Measurements from ENCODE around the gene FASTK. TPM values are rescaled to one million over a fixed set of nuclear protein-coding genes. Genes with fewer than 3 reads are reported as not detected.

FASTK gene
- total RNA-seq, 1 donor from 2014 or later: 22.4 TPM

DNA sequence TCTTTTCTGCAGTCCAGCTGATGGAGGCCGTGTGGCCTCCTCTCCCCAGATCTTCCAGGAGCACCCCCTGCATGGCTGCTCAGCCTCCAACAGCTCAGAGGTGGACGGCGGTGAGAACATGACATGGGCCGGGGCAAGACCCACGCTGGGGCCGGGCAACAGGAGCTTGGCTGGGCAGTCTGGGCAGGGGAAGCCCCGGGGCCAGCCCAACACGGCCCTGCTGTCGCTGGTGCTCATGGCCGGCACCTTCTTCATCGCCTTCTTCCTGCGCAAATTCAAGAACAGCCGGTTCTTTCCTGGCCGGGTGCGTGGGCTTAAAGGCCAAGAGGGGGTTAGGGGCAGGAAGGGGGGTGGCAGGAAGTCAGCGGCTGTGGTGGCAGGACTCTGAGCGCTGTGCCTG is 6.6 kb downstream of the FASTK start:
- Histone ChIP-seq H3K9ac (no peak overlapping the region), H3K9me3 (ENCODE audit: low read depth) (no peaks in the 10 kb centered on the region), H3K79me2 (ENCODE audit: low read depth) (peaks cover 2% of the 10 kb centered on the region), H2AFZ (replicated peaks) (no peak overlapping the region), H3K4me1 (peaks cover 4% of the 10 kb centered on the region), H3K36me3 (no peaks in the 10 kb centered on the region), H3F3A (ENCODE audit: low read depth) (peaks cover 17% of the 10 kb centered on the region), H4K20me1 (ENCODE audit: low read depth) (peaks cover 13% of the 10 kb centered on the region), H3K27me3 (no peaks in the 10 kb centered on the region), H3K27ac (no peak overlapping the region), H3K4me3 (no peak overlapping the region), H3K4me2 (no peak overlapping the region)
- Mint-ChIP-seq H3K36me3 (peaks cover 11% of the 10 kb centered on the region), H3K4me1 (peaks cover 10% of the 10 kb centered on the region), H3K4me3 (no peak overlapping the region), H3K9me3 (no peaks in the 10 kb centered on the region), H3K27ac (no peak overlapping the region), H3K27me3 (ENCODE audit: insufficient read depth, low read depth) (peaks cover 8% of the 10 kb centered on the region)
- DNase-seq (ENCODE audit: low spot score): no peak
- TF ChIP-seq EZH2 (IDR thresholded peaks at IDR 0.05): no peak
- TF ChIP-seq EZH2phosphoT487 (IDR thresholded peaks at IDR 0.05): no peak
- TF ChIP-seq, protein P1, sequence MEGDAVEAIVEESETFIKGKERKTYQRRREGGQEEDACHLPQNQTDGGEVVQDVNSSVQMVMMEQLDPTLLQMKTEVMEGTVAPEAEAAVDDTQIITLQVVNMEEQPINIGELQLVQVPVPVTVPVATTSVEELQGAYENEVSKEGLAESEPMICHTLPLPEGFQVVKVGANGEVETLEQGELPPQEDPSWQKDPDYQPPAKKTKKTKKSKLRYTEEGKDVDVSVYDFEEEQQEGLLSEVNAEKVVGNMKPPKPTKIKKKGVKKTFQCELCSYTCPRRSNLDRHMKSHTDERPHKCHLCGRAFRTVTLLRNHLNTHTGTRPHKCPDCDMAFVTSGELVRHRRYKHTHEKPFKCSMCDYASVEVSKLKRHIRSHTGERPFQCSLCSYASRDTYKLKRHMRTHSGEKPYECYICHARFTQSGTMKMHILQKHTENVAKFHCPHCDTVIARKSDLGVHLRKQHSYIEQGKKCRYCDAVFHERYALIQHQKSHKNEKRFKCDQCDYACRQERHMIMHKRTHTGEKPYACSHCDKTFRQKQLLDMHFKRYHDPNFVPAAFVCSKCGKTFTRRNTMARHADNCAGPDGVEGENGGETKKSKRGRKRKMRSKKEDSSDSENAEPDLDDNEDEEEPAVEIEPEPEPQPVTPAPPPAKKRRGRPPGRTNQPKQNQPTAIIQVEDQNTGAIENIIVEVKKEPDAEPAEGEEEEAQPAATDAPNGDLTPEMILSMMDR (IDR thresholded peaks at IDR 0.05): no peak

GRCh38 chr7:151071032-151071866 is 9.4 kb downstream of the FASTK start:
- Histone ChIP-seq H3K4me2 (no peak overlapping the region), H3K9me3 (ENCODE audit: low read depth) (no peaks in the 10 kb centered on the region), H3K4me3 (no peak overlapping the region), H4K20me1 (ENCODE audit: low read depth) (no peaks in the 10 kb centered on the region), H3K36me3 (no peaks in the 10 kb centered on the region), H3K27ac (no peak overlapping the region), H3K4me1 (no peaks in the 10 kb centered on the region), H2AFZ (replicated peaks) (no peak overlapping the region), H3K27me3 (no peaks in the 10 kb centered on the region), H3K79me2 (ENCODE audit: low read depth) (no peaks in the 10 kb centered on the region), H3F3A (ENCODE audit: low read depth) (no peaks in the 10 kb centered on the region), H3K9ac (no peak overlapping the region)
- no peak overlapping the region for H3K27ac Mint-ChIP-seq
- TF ChIP-seq EZH2phosphoT487 (IDR thresholded peaks at IDR 0.05): no peak
- no peak for TF ChIP-seq EZH2 (IDR thresholded peaks at IDR 0.05)
- TF ChIP-seq, protein P1 (IDR thresholded peaks at IDR 0.05): no peak
- H3K4me1 Mint-ChIP-seq: peaks cover 2% of the 10 kb centered on the region
- no peaks in the 10 kb centered on the region for H3K9me3 Mint-ChIP-seq
- peaks cover 14% of the 10 kb centered on the region for H3K36me3 Mint-ChIP-seq
- no peak overlapping the region for H3K4me3 Mint-ChIP-seq
- peaks cover 8% of the 10 kb centered on the region for H3K27me3 Mint-ChIP-seq (ENCODE audit: insufficient read depth, low read depth)
- DNase-seq (ENCODE audit: low spot score): no peak

DNA sequence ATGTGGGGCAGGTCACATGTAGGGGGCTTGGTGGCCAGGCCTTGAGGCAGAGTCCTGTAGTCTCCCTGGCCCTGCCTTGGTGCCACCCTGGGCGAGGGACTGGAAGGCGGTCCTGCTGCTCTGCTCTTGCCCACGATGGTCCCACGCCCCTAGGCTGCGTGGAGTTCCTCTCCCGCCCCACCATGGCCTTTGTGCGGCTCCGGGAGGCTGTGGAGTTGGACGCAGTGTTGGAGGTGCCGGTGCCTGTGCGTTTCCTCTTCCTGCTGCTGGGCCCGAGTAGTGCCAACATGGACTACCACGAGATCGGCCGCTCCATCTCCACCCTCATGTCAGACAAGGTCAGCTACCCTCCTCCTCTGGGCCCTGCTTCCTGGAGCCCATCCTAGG is 10.0 kb downstream of the FASTK start:
- no peaks in the 10 kb centered on the region for H3K79me2 ChIP-seq (ENCODE audit: low read depth)
- H3K27me3 Mint-ChIP-seq (ENCODE audit: insufficient read depth, low read depth): peaks cover 5% of the 10 kb centered on the region
- peaks cover 13% of the 10 kb centered on the region for H3K36me3 Mint-ChIP-seq
- no peaks in the 10 kb centered on the region for H3K27me3 ChIP-seq
- H3K4me3 Mint-ChIP-seq: no peak overlapping the region
- no peaks in the 10 kb centered on the region for H3K4me1 ChIP-seq
- H2AFZ ChIP-seq (replicated peaks): no peak overlapping the region
- no peak for DNase-seq (ENCODE audit: low spot score)
- no peak overlapping the region for H3K27ac Mint-ChIP-seq
- no peak overlapping the region for H3K9ac ChIP-seq
- H3K4me1 Mint-ChIP-seq: peaks cover 2% of the 10 kb centered on the region
- TF ChIP-seq, protein P1 (IDR thresholded peaks at IDR 0.05): no peak
- no peak for TF ChIP-seq EZH2phosphoT487 (IDR thresholded peaks at IDR 0.05)
- TF ChIP-seq EZH2 (IDR thresholded peaks at IDR 0.05): no peak
- no peaks in the 10 kb centered on the region for H4K20me1 ChIP-seq (ENCODE audit: low read depth)
- H3F3A ChIP-seq (ENCODE audit: low read depth): no peaks in the 10 kb centered on the region
- H3K9me3 ChIP-seq (ENCODE audit: low read depth): no peaks in the 10 kb centered on the region
- H3K4me2 ChIP-seq: no peak overlapping the region
- no peaks in the 10 kb centered on the region for H3K9me3 Mint-ChIP-seq
- H3K27ac ChIP-seq: no peak overlapping the region
- H3K36me3 ChIP-seq: no peaks in the 10 kb centered on the region
- H3K4me3 ChIP-seq: no peak overlapping the region
